ENCODE data around the gene SYNE3. TPM values are rescaled to one million over a fixed set of nuclear protein-coding genes. Genes with fewer than 3 reads are reported as not detected.

The SYNE3 gene
- total and polyA plus RNA-seq, 4 donors: 3.0 to 61.5 (median 23.0) TPM

DNA sequence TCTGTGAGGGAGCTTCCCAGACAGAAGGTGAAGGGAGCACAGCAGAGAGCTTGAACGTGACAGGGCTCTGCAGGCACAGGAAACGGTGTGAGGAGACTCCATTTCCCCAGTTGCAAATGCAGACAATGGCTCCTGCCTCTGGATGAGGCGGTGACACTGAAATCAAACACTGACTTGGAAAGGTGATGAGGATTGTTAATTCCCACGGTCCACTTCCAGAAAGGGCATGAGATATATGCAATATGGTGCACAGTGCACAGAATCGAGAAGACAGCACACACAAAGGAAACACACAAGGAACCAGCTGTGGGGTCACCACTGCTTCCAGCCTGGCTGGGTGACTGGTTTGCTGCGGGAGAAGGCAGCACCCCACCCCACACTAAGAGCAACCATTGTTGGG, 42.0 kb downstream of the SYNE3 start:
- ATAC-seq (ENCODE audit: low FRiP score) (no peak), DNase-seq (no peak)
- intact Hi-C loops (cut with DNase I): no loop called here
- Histone ChIP-seq H3K4me1 (ENCODE audit: control insufficient read depth in 1 of 2, insufficient read depth in 2 of 2, low read length in 2 of 2) (no peaks in the 10 kb centered on the region), H3K27ac (ENCODE audit: low read depth in 1 of 2, low read length in 2 of 2) (no peak overlapping the region), H3K27me3 (ENCODE audit: control insufficient read depth in 1 of 2, insufficient read depth in 2 of 2, low read length in 1 of 2) (no peaks in the 10 kb centered on the region), H3K4me3 (ENCODE audit: low read length in 2 of 2) (no peak overlapping the region), H3K9me3 (ENCODE audit: control insufficient read depth, low read length) (no peaks in the 10 kb centered on the region), H3K36me3 (ENCODE audit: control insufficient read depth in 1 of 2, insufficient read depth in 2 of 2, low read length in 1 of 2) (peaks cover 0 to 4% of the 10 kb centered on the region in 2 donors)
- 89 to 90% methylated on average over 6 of the region's 6 CpGs for WGBS, 2 donors

DNA sequence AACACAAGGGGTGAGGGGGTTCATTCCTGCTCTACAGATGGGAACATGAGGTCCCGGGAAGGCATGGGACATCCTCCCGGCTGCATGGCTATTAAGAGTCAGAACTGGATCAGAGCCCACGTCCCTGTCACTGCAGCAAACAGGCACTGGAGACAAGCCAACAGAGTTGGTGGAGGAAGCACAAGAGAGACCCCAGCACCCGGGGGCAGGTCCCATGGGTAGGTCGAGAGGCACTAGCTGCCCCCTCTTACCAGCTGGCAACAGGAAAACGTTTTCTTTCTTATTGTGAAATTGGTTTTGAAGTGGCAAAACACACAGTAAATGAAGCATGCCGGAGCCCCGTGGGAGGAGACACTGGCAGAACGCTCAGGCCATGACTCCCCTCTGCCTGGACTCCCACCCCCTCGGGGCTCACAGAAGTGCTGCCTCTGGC, 43.6 kb downstream of the SYNE3 start:
- Histone ChIP-seq H3K27me3 (ENCODE audit: control insufficient read depth in 1 of 2, insufficient read depth in 2 of 2, low read length in 1 of 2) (no peaks in the 10 kb centered on the region), H3K36me3 (ENCODE audit: control insufficient read depth in 1 of 2, insufficient read depth in 2 of 2, low read length in 1 of 2) (peaks cover 0 to 6% of the 10 kb centered on the region in 2 donors), H3K4me3 (ENCODE audit: low read length in 2 of 2) (no peak overlapping the region), H3K4me1 (ENCODE audit: control insufficient read depth in 1 of 2, insufficient read depth in 2 of 2, low read length in 2 of 2) (no peaks in the 10 kb centered on the region), H3K27ac (ENCODE audit: low read depth in 1 of 2, low read length in 2 of 2) (no peak overlapping the region), H3K9me3 (ENCODE audit: control insufficient read depth, low read length) (no peaks in the 10 kb centered on the region)
- 37% methylated on average over 10 of the region's 10 CpGs for WGBS, 2 donors
- no peak for ATAC-seq (ENCODE audit: low FRiP score)
- peak in 1 of 2 donors; percentile 71 for DNase-seq
- intact Hi-C loops (cut with DNase I): no loop called here

DNA sequence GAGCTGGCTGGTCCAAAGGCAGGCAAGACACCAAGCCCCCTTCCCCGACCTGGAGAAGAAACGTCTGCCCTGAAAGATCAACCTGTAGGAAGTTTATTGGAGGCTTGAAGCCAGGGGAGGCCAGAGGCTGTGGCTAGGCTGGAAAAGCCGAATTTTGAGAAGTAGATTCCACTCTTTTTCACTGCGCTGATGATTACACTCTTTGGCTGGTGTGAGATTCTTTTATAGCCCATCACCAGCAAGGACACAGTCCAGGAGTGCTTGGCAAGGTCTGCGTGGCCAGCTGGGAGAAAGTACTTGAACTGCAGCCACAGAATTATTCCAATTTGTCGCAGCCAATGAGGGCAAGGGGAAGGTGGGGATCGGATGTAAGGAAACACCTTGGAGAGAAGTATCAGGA, 45.0 kb downstream of the SYNE3 start:
- DNase-seq (peak; percentile 33 to 37), ATAC-seq (ENCODE audit: low FRiP score) (no peak)
- Histone ChIP-seq H3K27me3 (ENCODE audit: control insufficient read depth in 1 of 2, insufficient read depth in 2 of 2, low read length in 1 of 2) (no peaks in the 10 kb centered on the region), H3K36me3 (ENCODE audit: control insufficient read depth in 1 of 2, insufficient read depth in 2 of 2, low read length in 1 of 2) (peaks cover 0 to 6% of the 10 kb centered on the region in 2 donors), H3K4me3 (ENCODE audit: low read length in 2 of 2) (no peak overlapping the region), H3K9me3 (ENCODE audit: control insufficient read depth, low read length) (no peaks in the 10 kb centered on the region), H3K4me1 (ENCODE audit: control insufficient read depth in 1 of 2, insufficient read depth in 2 of 2, low read length in 2 of 2) (no peaks in the 10 kb centered on the region), H3K27ac (ENCODE audit: low read depth in 1 of 2, low read length in 2 of 2) (no peak overlapping the region)
- 37 to 40% methylated on average over 7 of the region's 7 CpGs for WGBS, 2 donors
- intact Hi-C loops (cut with DNase I): no loop called here

DNA sequence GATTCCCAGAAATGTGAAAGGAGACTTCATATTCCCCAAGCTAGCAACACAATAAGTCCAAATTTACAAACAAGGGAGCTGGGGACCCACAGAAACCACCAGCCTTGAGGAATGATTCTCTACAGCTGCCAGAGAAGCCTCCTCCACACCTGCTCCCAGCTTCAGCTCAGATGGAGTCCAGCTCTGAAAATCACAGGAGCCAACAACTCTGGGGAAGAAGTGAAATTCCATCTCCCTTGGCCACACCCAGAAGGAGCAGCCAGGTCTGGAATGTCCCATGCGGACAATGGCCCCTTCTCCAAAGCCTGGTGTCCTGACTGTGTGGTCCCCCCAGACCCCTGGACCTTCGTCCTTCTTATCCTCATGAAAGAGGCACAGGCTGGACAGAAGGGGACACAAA, 45.4 kb downstream of the SYNE3 start:
- H3K27ac ChIP-seq (ENCODE audit: low read depth in 1 of 2, low read length in 2 of 2): no peak overlapping the region
- ATAC-seq (ENCODE audit: low FRiP score) (no peak), DNase-seq (peak; percentile 31 to 43)
- no peaks in the 10 kb centered on the region for H3K27me3 ChIP-seq (ENCODE audit: control insufficient read depth in 1 of 2, insufficient read depth in 2 of 2, low read length in 1 of 2)
- no peak overlapping the region for H3K4me3 ChIP-seq (ENCODE audit: low read length in 2 of 2)
- no peaks in the 10 kb centered on the region for H3K4me1 ChIP-seq (ENCODE audit: control insufficient read depth in 1 of 2, insufficient read depth in 2 of 2, low read length in 2 of 2)
- WGBS, 2 donors: 95 to 96% methylated on average over 2 of the region's 2 CpGs
- intact Hi-C loops (cut with DNase I): no loop called here
- H3K9me3 ChIP-seq (ENCODE audit: control insufficient read depth, low read length): no peaks in the 10 kb centered on the region
- peaks cover 0 to 6% of the 10 kb centered on the region in 2 donors for H3K36me3 ChIP-seq (ENCODE audit: control insufficient read depth in 1 of 2, insufficient read depth in 2 of 2, low read length in 1 of 2)

DNA sequence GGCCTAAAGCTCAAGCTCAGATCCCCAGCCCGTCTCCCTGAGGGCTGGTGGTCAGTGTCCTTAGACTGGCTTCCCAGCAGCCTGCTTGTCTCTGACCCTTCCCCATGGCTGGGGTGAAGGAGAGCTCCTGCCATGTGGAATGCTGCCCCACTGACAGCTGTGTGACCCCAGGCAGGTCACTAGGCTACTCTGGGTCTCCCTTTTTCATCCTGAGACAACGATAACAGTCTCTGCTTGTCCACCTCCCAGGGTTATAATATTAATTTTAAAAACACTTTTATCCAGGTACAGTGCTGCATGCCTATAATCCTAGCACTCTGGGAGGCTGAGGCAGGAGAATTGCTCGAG, 47.3 kb downstream of the SYNE3 start:
- intact Hi-C loops (cut with DNase I): no loop called here
- H3K4me1 ChIP-seq (ENCODE audit: control insufficient read depth in 1 of 2, insufficient read depth in 2 of 2, low read length in 2 of 2): no peaks in the 10 kb centered on the region
- H3K27ac ChIP-seq (ENCODE audit: low read depth in 1 of 2, low read length in 2 of 2): no peak overlapping the region
- no peaks in the 10 kb centered on the region for H3K9me3 ChIP-seq (ENCODE audit: control insufficient read depth, low read length)
- H3K36me3 ChIP-seq (ENCODE audit: control insufficient read depth in 1 of 2, insufficient read depth in 2 of 2, low read length in 1 of 2): peaks cover 0 to 2% of the 10 kb centered on the region in 2 donors
- H3K27me3 ChIP-seq (ENCODE audit: control insufficient read depth in 1 of 2, insufficient read depth in 2 of 2, low read length in 1 of 2): no peaks in the 10 kb centered on the region
- ATAC-seq (ENCODE audit: low FRiP score) (no peak), DNase-seq (peak in 1 of 2 donors; percentile 31)
- 80% methylated on average over 3 of the region's 3 CpGs for WGBS, 2 donors
- no peak overlapping the region for H3K4me3 ChIP-seq (ENCODE audit: low read length in 2 of 2)

DNA sequence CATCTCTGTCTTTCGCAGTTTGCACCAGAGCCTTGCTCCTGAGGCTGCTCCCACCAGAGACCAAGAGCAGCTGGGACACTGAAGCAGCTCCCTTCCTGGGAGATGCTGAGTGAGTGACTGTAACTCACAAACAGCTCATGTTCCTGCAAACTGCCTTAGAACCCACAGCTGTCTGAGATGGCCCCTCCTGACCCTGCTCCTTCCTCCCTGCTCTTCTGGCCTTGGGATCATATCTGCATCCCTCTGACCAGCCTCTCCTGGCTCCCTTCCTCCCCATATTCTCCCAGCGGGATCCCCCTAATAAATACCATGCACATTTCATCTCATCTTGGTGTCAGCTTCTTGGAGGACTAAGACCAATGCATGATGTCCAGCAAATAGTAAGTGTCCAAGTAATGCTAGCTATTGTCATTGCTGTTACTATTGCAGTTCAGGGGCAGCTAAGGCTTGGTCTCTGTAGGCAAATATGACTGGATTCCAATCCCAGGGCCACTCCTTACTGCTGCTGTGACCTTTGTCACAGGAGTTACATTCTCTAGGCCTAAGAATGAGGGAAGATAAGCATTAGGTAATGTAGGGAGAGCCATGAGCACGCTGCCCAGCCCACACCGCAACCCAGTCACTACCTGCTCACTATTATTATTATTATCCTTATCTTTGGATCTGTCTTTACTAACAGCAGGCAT, 47.9 kb downstream of the SYNE3 start:
- Histone ChIP-seq H3K36me3 (ENCODE audit: control insufficient read depth in 1 of 2, insufficient read depth in 2 of 2, low read length in 1 of 2) (peaks cover 0 to 2% of the 10 kb centered on the region in 2 donors), H3K27ac (ENCODE audit: low read depth in 1 of 2, low read length in 2 of 2) (no peak overlapping the region), H3K9me3 (ENCODE audit: control insufficient read depth, low read length) (no peaks in the 10 kb centered on the region), H3K4me1 (ENCODE audit: control insufficient read depth in 1 of 2, insufficient read depth in 2 of 2, low read length in 2 of 2) (no peaks in the 10 kb centered on the region), H3K4me3 (ENCODE audit: low read length in 2 of 2) (no peak overlapping the region), H3K27me3 (ENCODE audit: control insufficient read depth in 1 of 2, insufficient read depth in 2 of 2, low read length in 1 of 2) (no peaks in the 10 kb centered on the region)
- intact Hi-C loops (cut with DNase I): no loop called here
- DNase-seq (peak in 1 of 2 donors; percentile 21), ATAC-seq (ENCODE audit: low FRiP score) (no peak)
- 94% methylated on average over 4 of the region's 4 CpGs for WGBS, 2 donors

DNA sequence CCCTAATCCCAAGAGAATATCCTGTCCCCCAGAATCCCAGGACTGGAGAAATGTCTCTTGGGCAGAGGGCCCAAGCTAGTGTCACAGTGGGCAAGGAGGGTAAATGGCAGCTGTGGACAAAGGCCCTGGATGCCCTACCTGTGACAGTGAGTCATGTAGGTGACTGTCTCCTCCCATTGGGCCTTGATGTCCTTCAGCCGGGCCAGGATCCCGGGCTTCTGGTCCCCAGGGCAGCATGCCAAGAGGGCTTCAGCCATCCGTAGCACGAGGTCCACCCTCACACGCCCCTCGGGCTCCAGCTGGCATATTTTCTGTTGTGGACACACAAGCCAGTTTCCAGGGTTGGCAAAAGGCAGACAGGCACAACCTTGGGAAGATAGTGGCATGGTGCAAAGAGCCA, 48.8 kb downstream of the SYNE3 start:
- no peak overlapping the region for H3K4me3 ChIP-seq (ENCODE audit: low read length in 2 of 2)
- WGBS, 2 donors: 33% methylated on average over 6 of the region's 6 CpGs
- no peak for ATAC-seq (ENCODE audit: low FRiP score)
- no peaks in the 10 kb centered on the region for H3K4me1 ChIP-seq (ENCODE audit: control insufficient read depth in 1 of 2, insufficient read depth in 2 of 2, low read length in 2 of 2)
- H3K27me3 ChIP-seq (ENCODE audit: control insufficient read depth in 1 of 2, insufficient read depth in 2 of 2, low read length in 1 of 2): no peaks in the 10 kb centered on the region
- H3K27ac ChIP-seq (ENCODE audit: low read depth in 1 of 2, low read length in 2 of 2): no peak overlapping the region
- H3K9me3 ChIP-seq (ENCODE audit: control insufficient read depth, low read length): no peaks in the 10 kb centered on the region
- intact Hi-C loops (cut with DNase I): no loop called here
- DNase-seq: peak in 1 of 2 donors; percentile 60
- peaks cover 0 to 2% of the 10 kb centered on the region in 2 donors for H3K36me3 ChIP-seq (ENCODE audit: control insufficient read depth in 1 of 2, insufficient read depth in 2 of 2, low read length in 1 of 2)

DNA sequence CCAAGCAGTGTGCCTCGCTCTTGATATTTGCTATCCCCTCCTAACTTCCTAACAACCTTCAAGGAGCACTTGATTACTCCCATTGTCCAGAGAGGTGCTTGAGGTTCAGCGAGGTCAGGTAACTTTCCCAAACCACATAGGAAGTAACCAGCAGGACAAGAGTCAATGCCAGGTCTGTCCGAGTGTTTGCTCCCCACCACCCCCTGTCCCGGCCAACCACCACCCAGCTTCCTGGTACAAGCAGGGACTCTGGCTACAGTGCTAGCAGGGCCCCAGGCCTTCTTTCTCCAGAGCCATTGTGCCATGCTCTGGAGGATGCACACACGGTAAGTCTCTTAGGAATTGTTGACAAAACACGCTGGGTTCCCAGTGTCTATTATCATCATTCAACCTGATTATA, 49.2 kb downstream of the SYNE3 start:
- H3K4me1 ChIP-seq (ENCODE audit: control insufficient read depth in 1 of 2, insufficient read depth in 2 of 2, low read length in 2 of 2): no peaks in the 10 kb centered on the region
- WGBS, 2 donors: 90 to 93% methylated on average over 6 of the region's 6 CpGs
- no peaks in the 10 kb centered on the region for H3K9me3 ChIP-seq (ENCODE audit: control insufficient read depth, low read length)
- H3K27me3 ChIP-seq (ENCODE audit: control insufficient read depth in 1 of 2, insufficient read depth in 2 of 2, low read length in 1 of 2): no peaks in the 10 kb centered on the region
- H3K27ac ChIP-seq (ENCODE audit: low read depth in 1 of 2, low read length in 2 of 2): no peak overlapping the region
- intact Hi-C loops (cut with DNase I): no loop called here
- H3K4me3 ChIP-seq (ENCODE audit: low read length in 2 of 2): no peak overlapping the region
- peak in 1 of 2 donors; percentile 39 for DNase-seq
- no peak for ATAC-seq (ENCODE audit: low FRiP score)
- peaks cover 0 to 2% of the 10 kb centered on the region in 2 donors for H3K36me3 ChIP-seq (ENCODE audit: control insufficient read depth in 1 of 2, insufficient read depth in 2 of 2, low read length in 1 of 2)
